Hepatocyte (in vitro differentiated cells): ENCODE measurements around the gene LARP6. TPM values are rescaled to one million over a fixed set of nuclear protein-coding genes. Genes with fewer than 3 reads are reported as not detected.
A peak's percentile ranks its signal among the peaks of the same experiment; 100 is the strongest.

Source experiments
- DNase-seq: peaks from one replicate; pipeline ENCODE4 v3.0.0-alpha.2; 2016; ENCODE audit warnings: low spot score
- H2AFZ ChIP-seq: fragments of 200-600 bp; sonication (generic); 2 replicates; pipeline ENCODE4 v1.6.0; 2016; ENCODE audit warnings: antibody characterized with exemption, mild to moderate bottlenecking
- H3K27ac ChIP-seq: fragments of 200-600 bp; sonication (generic); 2 replicates; pipeline ENCODE4 v1.5.1; 2016; ENCODE audit warnings: mild to moderate bottlenecking
- H3K27me3 ChIP-seq: fragments of 200-600 bp; sonication (generic); 2 replicates; pipeline ENCODE4 v1.6.1; 2016
- H3K36me3 ChIP-seq: fragments of 200-600 bp; sonication (generic); replicated peaks from 2 replicates; pipeline ENCODE4 v1.5.1; 2016; ENCODE audit warnings: low read depth; ENCODE audit not compliant: insufficient read depth
- H3K4me1 ChIP-seq: fragments of 200-600 bp; sonication (generic); 2 replicates; pipeline ENCODE4 v1.5.1; 2016; ENCODE audit warnings: mild to moderate bottlenecking, moderate library complexity; ENCODE audit not compliant: insufficient read depth
- H3K4me2 ChIP-seq: fragments of 200-600 bp; sonication (generic); 2 replicates; pipeline ENCODE4 v1.6.0; 2016
- H3K4me3 ChIP-seq: fragments of 200-600 bp; sonication (generic); 2 replicates; pipeline ENCODE4 v1.5.1; 2016; ENCODE audit warnings: mild to moderate bottlenecking
- H3K79me2 ChIP-seq: fragments of 200-600 bp; sonication (generic); 2 replicates; pipeline ENCODE4 v1.6.0; 2017; ENCODE audit warnings: mild to moderate bottlenecking
- H3K9me2 ChIP-seq: fragments of 200-600 bp; sonication (generic); replicated peaks from 2 replicates; pipeline ENCODE4 v1.6.0; 2017; ENCODE audit warnings: mild to moderate bottlenecking; ENCODE audit not compliant: insufficient read depth
- H3K9me3 ChIP-seq: fragments of 200-600 bp; sonication (generic); 2 replicates; pipeline ENCODE4 v1.5.1; 2016; ENCODE audit warnings: low read depth, mild to moderate bottlenecking
- H4K20me1 ChIP-seq: fragments of 200-600 bp; sonication (generic); 2 replicates; pipeline ENCODE4 v1.6.0; 2016; ENCODE audit warnings: mild to moderate bottlenecking; ENCODE audit not compliant: insufficient read depth, poor library complexity, severe bottlenecking
- EZH2 ChIP-seq: fragments of 200-600 bp; sonication (generic); IDR thresholded peaks from 2 replicates; pipeline ENCODE4 v1.6.1; 2016; ENCODE audit warnings: antibody characterized with exemption, mild to moderate bottlenecking, borderline replicate concordance
- EZH2phosphoT487 ChIP-seq: fragments of 200-600 bp; sonication (generic); IDR thresholded peaks from one replicate; pipeline ENCODE4 v1.6.1; 2018; ENCODE audit warnings: antibody characterized with exemption, mild to moderate bottlenecking, low read depth, moderate library complexity; ENCODE audit not compliant: unreplicated experiment, severe bottlenecking
- WGBS: methylation state at CpG from one replicate; pipeline ENCODE4 v1.1.6; 2016; ENCODE audit warnings: low lambda C conversion rate; ENCODE audit errors: missing lambda C conversion rate; 5-methylcytosine and 5-hydroxymethylcytosine counted together
- polyA plus RNA-seq: library from polyadenylated mRNA; unstranded; fragments of >200 nt; fragmentation: Nextera tagmentation; extraction: Ambion mirVana; gene quantifications from 2 replicates; pipeline ENCODE4 v1.2.1, GENCODE V29; 2016
- total RNA-seq: library from RNA; depleted of rRNA; stranded (reverse); fragments of >200 nt; gene quantifications from 2 replicates; pipeline ENCODE4 v1.2.3, GENCODE V29; 2014
- TF ChIP-seq, protein P1 (sequence below): fragments of 200-600 bp; sonication (generic); IDR thresholded peaks from 2 replicates; pipeline ENCODE4 v1.5.1; 2016; ENCODE audit warnings: antibody characterized with exemption, mild to moderate bottlenecking; ENCODE audit not compliant: poor library complexity

Gene LARP6
- total and polyA plus RNA-seq, 2 experiments from 2014 or later, result 45.9 to 50.0 TPM

DNA sequence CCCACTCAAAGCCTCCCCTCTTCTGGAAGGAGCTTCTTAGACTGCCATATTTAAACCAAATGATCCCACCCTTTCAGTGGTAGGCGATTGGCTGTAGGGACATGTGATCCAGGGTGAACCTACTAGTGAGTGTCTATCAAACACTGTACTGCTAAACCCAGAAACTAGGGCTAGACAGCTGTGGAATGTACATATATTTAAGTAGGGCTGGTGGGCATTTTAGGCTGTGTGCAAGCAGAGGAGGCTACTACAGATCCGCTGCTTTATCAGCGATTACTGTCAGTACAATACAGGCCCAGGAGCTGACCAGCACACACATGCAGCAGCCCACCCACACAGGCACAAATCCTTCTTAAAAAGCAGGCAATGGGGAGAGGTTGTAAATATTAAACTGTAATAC lies 15.4 kb upstream of the LARP6 start:
- 53% methylated on average over 3 of the region's 3 CpGs for WGBS
- no peak for DNase-seq
- no peak overlapping the region for H3K4me3 ChIP-seq

DNA sequence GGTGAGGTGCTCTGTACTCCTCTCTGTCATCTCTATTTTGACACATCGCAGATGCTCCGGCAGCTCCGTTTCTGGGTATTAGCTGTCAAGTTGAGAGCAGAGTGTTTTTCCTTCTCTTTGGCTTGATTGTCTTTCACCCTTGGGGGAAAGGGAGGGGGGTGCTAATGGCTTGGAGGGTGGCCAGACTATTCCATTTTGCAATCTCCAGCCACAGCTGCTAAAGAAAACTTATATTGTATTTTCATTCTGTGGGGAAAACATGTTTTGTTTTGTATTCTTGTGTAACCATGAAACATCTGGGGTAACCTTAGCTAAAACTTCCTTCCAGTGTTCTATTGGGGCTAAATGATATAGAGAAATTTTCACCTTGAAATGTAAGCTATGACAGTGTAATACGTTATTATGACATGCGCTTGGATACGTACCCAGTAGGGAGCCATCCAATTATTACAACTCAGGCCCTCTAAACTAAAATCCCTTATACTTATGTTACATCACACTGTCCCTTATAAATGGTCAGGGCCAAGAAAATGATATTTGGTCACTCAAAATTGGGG lies 14.0 kb upstream of the LARP6 start:
- H3K4me1 ChIP-seq, result peaks cover 4% of the 10 kb centered on the region
- no peaks in the 10 kb centered on the region for H4K20me1 ChIP-seq
- H3K27me3 ChIP-seq, result no peaks in the 10 kb centered on the region
- peak overlapping the region; percentile 57 for H3K27ac ChIP-seq
- TF ChIP-seq EZH2 (no peak), EZH2phosphoT487 (no peak)
- TF ChIP-seq, protein P1, sequence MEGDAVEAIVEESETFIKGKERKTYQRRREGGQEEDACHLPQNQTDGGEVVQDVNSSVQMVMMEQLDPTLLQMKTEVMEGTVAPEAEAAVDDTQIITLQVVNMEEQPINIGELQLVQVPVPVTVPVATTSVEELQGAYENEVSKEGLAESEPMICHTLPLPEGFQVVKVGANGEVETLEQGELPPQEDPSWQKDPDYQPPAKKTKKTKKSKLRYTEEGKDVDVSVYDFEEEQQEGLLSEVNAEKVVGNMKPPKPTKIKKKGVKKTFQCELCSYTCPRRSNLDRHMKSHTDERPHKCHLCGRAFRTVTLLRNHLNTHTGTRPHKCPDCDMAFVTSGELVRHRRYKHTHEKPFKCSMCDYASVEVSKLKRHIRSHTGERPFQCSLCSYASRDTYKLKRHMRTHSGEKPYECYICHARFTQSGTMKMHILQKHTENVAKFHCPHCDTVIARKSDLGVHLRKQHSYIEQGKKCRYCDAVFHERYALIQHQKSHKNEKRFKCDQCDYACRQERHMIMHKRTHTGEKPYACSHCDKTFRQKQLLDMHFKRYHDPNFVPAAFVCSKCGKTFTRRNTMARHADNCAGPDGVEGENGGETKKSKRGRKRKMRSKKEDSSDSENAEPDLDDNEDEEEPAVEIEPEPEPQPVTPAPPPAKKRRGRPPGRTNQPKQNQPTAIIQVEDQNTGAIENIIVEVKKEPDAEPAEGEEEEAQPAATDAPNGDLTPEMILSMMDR, result no peak
- H2AFZ ChIP-seq, result no peak overlapping the region
- DNase-seq, result peak; percentile 26
- peak overlapping the region; percentile 9 for H3K4me2 ChIP-seq
- H3K9me3 ChIP-seq, result no peaks in the 10 kb centered on the region
- no peaks in the 10 kb centered on the region for H3K79me2 ChIP-seq
- no peaks in the 10 kb centered on the region for H3K36me3 ChIP-seq
- no peak overlapping the region for H3K4me3 ChIP-seq
- WGBS, result 68% methylated on average over 6 of the region's 6 CpGs
- no peaks in the 10 kb centered on the region for H3K9me2 ChIP-seq

More for the DNA sequence above, 15.4 kb upstream of the LARP6 start:
- Histone ChIP-seq H3K9me2 (no peaks in the 10 kb centered on the region), H3K79me2 (no peaks in the 10 kb centered on the region), H3K36me3 (no peaks in the 10 kb centered on the region), H3K4me1 (peaks cover 4% of the 10 kb centered on the region), H3K9me3 (no peaks in the 10 kb centered on the region), H4K20me1 (no peaks in the 10 kb centered on the region), H3K27ac (no peak overlapping the region), H3K4me2 (no peak overlapping the region), H2AFZ (peak overlapping the region; percentile 4), H3K27me3 (no peaks in the 10 kb centered on the region)
- TF ChIP-seq EZH2phosphoT487 (no peak), EZH2 (no peak)
- TF ChIP-seq, protein P1, result no peak

DNA sequence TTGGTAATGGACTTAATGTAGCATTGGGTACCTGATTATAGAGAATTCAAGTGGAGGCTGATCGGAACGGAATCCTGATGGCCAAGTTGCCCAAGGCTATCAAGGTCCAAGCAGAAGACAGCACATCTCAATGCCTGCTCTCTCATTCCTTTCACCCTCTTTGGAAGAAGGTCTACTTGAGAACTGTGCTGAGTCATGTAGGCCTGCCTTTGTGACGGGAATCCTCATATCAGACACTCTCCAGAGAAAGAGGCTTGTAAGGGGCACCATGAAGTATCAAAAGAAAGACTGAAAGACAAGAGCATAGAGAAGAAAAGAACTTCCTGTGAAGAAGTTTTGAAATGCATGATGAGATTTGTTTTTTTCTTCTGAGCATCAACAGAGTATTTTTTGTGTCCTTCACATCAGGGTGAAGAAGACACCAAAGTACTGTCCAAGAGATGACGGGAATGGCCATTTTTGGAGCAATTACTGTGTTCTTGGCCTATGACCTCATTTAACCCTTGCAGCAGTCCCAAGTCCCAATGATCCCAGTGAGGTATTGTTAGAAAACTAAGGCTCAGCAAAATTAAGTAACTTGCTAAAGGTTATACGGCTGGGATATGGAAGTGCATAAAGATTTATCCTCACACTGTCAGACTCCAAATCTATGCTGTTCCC lies 13.2 kb upstream of the LARP6 start:
- Histone ChIP-seq H3K27ac (peak overlapping the region; percentile 57), H3K27me3 (no peaks in the 10 kb centered on the region), H4K20me1 (no peaks in the 10 kb centered on the region), H2AFZ (no peak overlapping the region), H3K36me3 (no peaks in the 10 kb centered on the region), H3K4me1 (peaks cover 4% of the 10 kb centered on the region), H3K4me2 (no peak overlapping the region), H3K9me2 (no peaks in the 10 kb centered on the region), H3K79me2 (no peaks in the 10 kb centered on the region), H3K4me3 (no peak overlapping the region), H3K9me3 (no peaks in the 10 kb centered on the region)
- DNase-seq, result no peak
- 73% methylated on average over 5 of the region's 5 CpGs for WGBS
- TF ChIP-seq EZH2phosphoT487, result no peak
- TF ChIP-seq EZH2, result no peak
- TF ChIP-seq, protein P1, result no peak
